Esophagus squamous epithelium (tissue), 4 donors: Measurements from ENCODE around the gene PDE7B.

Source experiments
- CTCF ChIP-seq, 6 experiments: fragments of 450-650 bp in 4 of 6; fragments of 200-600 bp in 2 of 6; sonication (generic) in 2 of 6; IDR thresholded peaks; one replicate each; pipeline ENCODE4 v1.5.1; 2016 to 2019; ENCODE audit warnings: antibody characterized with exemption in 6 of 6, mild to moderate bottlenecking in 4 of 6, moderate library complexity in 4 of 6
- POLR2A ChIP-seq, 4 donors: fragments of 450-650 bp; IDR thresholded peaks; one replicate each; pipeline ENCODE4 v1.6.1; 2017; ENCODE audit warnings: antibody characterized with exemption in 4 of 4, mild to moderate bottlenecking in 4 of 4, moderate library complexity in 3 of 4

- TF ChIP-seq CTCF (IDR thresholded peaks at IDR 0.05), result no peak
- no peak for TF ChIP-seq POLR2A (IDR thresholded peaks at IDR 0.05)
These were observed 54.3 kb downstream of the PDE7B start for GRCh38 chr6:135905604-135906300.
